Inflammatory macrophage treated with lipopolysaccharide for 4 hours (primary cell): ENCODE results near the gene RAMP1.

Experiments
- DNase-seq: peaks from one replicate; pipeline ENCODE4 v3.0.0-alpha.2; 2020

RAMP1 gene

DNA sequence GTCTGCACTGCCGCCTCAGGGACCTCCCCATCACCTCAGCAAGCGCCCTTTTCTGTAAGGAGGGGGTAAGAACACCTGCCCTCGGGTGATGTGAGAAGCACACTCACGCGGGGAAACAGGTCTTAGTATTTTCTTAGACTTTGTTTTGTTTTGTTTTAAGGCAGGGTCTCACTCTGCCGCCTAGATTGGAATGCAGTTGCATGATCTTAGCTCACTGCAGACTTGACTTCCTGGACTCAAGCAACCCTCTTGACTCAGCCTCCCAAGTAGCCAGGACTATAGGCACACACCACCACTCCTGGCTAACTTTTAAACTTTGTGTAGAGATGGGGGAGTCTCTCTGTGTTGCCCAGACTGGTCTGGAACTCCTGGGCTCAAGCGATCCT lies 37.1 kb downstream of the RAMP1 start:
- DNase-seq, result no peak

DNA sequence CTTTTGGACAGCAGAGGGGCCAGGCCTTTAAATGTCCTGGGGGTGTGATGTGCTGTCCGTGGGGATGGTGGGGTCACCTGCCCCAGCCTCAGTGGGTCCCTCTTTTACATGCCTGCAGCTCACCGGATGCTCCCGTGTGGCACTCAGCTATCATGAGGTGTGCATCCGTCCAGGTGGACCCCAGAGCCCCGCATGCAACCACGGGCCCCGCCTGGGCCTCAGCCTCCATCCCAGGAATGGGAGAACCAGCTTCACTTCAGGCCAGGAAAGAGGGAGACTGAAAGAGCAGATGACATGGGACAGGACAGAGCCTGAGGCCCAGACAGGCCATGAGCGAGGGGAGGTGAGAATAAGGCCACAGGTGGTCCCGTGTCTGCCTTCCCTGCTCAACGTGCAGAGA lies 37.5 kb downstream of the RAMP1 start:
- DNase-seq, result no peak

DNA sequence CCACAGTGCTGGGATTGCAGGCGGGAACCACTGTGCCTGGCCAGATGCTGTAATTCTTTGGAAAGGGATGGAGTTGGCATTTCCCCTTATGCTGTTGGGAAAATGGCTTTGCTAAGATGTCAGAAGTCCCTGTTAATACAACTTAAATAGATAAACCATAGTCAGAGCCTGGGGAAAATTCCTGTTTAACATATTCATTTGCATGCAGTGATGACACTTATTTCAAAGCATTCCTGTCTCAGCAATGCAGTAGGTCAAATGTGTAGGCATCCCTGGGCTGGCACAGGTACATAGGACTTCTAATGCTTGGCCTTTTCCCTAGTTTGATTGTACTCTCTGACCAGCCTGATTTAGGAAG lies 38.6 kb downstream of the RAMP1 start:
- peak; percentile 35 for DNase-seq

DNA sequence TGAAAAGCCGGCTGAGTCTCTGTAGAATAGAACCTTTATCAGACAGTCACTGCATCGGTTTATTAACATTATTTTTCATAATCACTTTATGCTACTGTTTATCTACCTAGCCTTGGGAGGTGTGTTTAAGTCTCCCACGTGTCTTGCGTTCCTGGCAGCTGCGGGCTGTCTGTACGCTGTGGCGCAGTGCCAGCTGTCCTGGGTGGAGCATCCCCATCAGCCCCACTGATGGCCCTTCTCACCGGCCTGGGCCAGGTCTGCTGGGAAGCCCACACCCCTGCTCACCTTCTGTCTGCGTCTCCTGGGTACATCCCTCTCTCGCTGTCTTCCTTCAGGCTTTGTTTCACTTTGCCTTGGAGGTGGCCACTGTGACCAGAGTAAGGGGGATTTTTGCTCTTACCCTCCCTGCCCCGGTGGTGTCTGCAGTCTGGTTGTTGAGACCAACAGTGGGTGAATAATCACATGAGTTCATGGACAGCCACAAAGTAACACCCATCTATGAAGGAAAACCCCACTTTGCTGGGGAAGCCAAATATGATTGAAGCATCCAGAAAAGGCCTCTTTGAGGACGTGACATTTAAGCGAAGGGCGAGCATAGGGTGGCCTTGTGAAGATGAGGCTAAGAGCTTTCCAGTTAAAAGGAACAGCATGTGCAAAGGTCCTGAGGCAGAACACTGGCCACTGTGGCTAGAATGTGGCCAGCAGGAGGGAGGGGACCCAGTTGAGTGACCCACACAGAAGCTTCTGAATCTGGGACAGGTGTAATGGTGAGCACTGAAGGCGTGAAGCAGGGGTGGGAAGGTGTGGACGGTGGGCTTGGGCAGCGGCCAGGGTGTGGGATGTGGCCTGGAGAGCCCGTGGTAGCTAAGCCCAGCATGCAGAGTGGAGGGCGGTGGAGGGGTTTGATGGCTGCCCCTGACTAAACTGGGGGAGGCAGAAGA lies 41.7 kb downstream of the RAMP1 start:
- peak; percentile 17 for DNase-seq

DNA sequence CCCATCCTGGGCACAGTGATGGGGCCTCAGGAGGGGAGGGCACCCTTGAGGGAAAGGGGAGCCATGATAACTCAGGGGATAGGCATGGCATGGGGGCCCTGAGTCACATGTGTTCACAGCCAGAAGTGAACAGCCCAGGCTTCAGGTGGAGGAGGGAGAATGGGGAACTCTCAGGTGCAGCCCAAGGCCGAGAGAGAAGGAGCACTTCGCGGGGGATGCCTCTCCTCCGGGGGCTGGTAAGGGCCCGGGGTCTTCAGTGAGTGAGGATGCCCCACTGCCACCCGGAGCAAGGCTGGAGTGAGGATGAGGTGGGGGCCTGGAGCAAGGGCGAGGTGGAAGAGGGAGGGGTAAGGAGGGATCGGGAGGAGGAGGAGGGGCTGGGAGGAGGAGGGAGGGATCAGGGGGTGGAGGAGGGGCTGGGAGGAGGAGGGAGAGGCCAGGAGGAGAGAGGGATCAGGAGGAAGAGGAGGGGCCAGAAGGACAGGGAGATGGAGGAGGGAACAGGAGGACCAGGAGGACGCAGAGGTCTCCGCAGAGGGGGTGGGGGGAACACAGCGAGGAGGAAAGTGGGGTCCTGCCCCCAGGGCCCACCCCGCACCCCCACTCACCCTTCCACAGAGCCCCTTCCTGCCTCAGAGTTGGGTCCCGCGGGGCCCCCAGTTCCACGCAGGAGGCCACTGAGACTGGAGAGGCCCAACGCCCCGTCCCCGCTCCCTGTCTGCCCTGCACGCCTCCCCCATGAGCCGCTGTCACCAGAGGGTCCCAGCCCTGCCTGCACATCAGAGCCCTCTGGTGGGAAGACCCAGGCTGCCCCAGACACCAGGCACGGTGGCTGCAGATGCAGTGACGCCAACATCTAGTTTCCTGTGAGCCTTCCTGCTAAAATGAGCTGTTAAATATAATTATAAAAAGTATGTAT lies 42.8 kb downstream of the RAMP1 start:
- DNase-seq, result no peak

DNA sequence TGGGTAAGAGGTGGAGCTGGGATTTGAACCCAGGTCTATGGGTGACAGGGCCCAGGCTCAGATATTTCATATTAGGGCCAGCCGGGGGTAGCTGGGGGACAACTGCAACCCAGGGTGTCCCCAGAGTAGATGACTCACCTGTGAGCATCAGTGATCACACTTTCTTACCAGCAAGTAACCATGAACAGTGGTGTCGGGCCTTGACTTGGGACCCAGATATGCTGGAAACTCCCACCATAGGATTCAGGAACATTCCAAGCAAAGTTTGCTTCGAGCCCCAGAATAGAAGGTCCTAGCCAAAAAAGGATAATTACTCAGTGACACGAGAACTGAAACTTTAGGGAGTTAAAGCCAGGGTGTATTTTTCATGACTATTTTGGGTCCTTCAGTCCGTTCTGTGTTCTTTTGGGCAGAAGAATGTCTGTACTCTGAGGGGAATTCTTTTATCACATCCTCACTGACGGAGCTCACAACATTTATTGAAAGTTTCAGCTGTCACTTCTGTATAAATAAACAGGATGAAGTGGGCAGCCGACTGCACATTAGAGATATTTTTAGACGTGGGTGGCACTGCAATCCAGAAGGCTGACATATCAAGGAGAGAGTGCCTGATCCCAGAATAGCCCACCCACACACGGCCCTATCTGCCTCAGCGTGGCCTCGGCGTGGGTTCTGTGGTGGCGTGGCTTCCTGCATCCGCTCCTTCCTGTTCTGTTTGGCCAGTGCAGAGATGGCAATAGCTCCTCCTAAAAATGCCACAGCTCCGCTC lies 45.6 kb downstream of the RAMP1 start:
- peak; percentile 83 for DNase-seq

DNA sequence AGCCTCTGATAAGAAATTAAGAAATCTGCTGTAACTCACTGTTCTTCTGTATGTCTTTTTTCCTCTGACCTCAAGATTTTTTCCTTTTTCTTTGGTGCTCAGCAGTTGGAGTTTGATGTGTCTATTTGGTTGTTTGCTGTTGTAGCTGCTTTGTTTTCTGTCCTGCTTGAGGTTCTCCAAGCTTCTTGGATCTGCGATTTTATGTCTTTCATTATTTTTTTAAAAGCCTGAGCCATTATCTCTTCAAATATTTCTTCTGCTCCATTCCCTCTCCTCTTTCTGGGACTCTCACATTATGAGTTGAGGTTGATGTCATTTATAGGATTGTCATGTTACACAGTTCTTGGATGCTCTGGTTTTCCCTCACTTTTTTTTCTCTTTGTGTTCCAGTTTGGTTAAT lies 47.7 kb downstream of the RAMP1 start:
- DNase-seq, result no peak

DNA sequence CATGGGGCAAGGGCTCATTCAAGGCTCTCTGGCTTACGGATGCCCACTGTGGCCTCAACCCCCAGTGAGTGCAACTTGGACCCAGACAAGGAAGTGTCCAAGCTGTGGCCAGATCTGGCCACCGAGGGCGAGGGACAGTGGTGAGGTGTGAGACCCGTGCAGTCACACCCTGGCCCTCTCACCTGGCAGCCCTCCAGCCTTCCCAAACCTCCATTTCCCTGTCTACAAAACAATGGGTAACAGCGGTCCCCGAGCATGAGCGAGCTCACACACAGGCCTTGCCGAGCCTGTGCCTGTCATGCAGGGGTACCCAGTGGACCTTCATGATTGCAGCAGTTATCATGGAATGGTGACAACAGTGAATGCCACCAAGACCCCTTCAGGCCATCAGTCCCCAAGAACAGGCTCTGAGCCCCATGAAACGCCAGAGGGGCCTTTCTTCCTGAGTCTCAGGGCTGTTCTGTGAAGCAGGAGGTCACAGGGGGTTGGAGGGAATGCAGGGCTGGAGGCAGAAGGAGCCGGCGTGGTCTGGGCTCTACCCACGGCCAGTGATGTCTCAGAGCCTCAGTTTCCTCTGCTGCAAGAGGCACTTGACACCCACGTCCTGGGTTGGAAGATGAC lies 49.8 kb downstream of the RAMP1 start:
- no peak for DNase-seq

DNA sequence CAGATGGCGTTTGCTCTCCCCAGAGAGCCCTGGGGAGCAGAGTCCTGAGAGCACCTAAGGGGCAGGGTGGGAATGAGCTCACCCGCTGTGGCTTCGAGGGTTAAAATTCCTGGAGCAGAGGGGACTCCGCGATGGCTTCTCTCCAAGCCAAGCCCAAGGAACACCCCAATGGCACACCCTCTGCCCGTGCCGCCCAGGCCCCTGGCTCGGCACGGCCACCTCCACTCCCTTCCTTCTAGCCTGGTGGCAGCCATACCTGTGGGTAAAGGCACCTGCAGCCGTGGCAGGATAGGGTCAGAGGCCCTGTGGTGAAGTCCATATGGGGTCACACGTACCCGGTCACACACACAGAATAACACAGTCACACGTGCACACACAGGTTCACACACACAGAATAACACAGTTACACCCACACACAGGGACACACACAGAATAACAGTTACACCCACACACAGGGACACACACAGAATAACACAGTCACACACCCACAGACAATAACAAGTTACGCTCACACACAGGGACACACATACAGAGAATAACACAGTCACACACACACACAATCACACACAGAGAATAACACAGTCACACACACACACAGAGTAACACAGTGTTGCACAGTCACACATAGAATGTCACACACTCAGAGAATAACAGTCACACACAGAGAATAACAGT lies 50.5 kb downstream of the RAMP1 start:
- DNase-seq, result no peak

DNA sequence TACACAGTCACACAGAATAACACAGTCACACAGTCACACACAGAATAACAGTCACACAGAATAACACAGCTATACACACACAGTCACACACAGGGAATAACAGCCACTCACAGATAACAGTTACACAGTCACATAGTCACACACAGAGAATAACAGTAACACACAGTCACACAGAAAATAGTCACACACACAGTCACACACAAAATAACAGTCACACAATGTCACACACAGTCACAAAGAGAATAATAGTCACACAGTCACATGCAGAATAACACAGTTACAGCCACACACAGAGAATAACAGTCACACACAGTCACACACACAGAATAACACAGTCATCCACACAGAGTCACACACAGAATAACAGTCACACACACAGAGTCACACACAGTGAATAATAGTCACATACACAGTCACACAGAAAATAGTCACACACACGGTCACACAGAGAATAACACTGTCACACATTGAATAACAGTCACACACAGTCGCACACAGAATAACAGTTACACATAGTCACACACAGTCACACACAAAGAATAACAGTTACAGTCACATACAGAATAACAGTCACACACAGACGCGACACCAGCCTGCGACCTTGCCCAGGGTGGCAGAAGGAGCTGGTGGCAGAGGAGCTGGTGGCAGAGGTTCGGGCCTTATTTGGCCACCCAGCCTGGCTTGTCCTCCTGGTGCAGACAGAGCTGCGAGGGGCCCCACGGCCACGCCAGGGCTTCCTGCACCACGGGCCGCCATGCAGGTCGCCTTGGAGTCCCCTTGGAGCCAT lies 51.3 kb downstream of the RAMP1 start:
- no peak for DNase-seq

DNA sequence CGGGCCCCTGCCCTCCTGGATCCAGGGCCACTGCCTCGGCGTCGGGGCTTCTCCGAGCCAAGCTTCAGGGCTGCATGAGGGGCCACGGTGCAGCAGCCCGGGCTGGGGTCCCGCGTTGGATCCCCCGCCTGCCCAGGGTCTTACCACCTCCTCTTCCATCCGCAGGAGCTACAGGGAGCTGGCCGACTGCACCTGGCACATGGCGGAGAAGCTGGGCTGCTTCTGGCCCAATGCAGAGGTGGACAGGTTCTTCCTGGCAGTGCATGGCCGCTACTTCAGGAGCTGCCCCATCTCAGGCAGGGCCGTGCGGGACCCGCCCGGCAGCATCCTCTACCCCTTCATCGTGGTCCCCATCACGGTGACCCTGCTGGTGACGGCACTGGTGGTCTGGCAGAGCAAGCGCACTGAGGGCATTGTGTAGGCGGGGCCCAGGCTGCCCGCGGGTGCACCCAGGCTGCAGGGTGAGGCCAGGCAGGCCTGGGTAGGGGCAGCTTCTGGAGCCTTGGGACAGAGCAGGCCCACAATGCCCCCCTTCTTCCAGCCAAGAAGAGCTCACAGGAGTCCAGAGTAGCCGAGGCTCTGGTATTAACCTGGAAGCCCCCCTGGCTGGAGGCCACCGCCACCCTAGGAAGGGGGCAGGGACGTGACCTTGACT lies 52.1 kb downstream of the RAMP1 start:
- no peak for DNase-seq

DNA sequence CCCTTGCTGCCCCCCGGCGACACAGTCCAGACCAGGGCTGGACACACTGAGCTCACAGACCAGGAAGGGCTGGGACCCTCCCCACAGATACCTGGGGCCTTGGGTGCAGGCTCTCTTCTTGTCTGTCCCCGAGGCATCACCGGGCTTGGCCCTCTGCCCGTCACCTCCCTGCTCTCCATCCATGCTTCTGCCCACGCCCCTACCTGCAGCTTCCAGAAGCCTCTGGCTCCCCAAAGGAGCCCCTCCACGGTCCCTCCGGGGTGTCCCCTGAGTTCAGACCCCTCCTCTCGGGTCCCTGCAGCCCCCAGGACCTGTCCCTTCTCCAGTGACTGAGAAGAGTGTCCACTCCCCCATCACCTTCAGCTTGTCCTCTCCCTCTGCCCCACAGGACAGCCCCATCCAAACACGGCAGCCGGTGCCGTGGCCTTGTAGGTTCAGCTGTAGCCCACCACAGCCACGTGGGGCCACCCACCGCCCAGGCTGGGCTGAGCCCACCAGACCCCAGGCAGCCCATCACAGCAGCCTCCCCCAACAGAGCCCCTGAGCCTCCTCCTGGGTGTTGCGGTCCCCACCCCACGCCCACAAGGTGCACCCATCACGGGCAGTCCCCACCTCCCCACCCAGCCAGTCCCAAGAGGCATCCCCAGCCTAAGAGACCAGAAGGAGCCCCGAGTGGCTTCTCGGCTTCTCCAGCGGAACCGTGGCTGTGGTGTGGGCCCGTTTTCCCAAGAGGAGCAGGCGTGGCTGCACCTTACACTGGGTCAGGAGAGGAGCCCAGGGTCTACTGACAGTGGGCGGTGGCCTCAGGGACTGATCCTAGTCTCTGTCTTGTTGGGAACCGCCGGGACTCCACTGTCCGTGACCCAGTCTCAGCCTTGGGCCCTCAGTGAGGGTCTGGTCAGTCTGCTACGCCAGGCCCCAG lies 53.1 kb downstream of the RAMP1 start:
- no peak for DNase-seq

DNA sequence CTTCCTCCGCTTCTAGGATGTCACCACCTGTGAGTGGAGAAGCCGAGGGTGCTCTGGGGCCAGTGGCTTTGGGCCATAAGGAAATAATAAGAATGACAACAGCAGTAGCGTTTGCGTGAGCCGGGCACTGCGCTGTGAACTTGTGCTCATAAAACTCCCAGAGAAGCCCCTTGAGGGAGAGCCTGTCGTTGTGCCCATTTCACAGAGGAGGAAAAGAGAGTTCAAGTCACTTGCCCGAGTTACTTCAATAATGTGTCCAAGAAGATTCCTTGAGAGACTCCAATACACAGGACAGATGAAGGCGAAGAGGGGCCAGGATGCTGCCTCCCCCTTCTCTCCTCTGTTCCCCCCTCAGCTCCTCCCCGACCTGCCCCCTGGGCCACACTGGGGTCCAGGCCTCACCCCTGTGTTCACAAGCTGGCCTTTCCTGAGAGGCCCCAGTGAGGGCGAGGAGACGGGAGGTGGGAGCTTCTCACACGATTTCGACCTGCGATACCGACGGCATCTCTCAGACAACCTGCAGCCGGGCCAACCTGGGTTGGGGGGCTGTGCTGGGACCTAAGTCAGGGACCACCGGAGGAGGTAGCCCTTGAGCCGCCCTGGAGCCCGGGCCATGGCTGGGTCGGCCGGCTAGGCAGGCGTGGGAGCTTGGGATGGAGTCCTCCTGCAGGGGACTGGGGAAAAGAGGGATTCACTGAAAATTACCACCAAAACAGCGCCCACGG lies 53.9 kb downstream of the RAMP1 start:
- no peak for DNase-seq

DNA sequence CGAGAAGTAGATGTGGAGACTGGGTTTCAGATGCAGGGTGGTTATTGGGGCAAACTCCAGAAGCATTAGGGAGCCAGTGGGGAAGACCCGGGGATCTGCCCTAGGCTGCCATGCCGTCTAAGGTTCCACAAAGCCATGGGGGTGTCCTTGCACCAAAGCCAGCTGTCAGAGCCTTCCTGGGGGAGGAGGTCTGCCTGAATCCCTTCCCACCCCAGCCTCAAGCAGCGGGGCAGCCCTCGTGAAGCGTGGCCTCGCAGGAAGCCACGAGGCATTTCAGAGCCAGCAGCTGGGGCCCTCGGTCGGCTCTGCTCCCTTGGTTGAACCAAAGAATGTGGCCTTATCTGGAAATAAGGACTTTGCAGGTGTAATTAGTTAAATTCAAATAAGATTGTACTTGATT lies 56.2 kb downstream of the RAMP1 start:
- DNase-seq, result no peak

DNA sequence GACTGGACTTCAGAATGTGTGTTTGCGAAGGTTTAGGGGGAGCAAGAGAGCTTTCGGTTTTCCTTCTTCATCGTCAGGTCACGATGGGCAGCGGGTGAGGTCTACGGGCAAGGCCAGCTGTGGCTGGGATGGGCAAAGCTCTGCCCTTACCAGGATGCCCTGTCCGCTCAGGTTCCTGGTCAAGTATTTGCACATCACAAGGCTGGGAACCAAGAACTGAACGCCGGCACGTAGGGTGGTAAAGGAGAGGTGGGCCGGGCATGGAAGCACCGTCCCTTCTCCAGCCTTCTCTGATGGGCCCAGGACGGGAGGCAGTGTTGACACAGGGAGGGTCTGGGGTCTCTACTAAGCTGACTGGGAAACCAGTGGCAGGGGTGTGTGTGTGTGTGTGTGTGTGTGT lies 56.9 kb downstream of the RAMP1 start:
- DNase-seq, result no peak

DNA sequence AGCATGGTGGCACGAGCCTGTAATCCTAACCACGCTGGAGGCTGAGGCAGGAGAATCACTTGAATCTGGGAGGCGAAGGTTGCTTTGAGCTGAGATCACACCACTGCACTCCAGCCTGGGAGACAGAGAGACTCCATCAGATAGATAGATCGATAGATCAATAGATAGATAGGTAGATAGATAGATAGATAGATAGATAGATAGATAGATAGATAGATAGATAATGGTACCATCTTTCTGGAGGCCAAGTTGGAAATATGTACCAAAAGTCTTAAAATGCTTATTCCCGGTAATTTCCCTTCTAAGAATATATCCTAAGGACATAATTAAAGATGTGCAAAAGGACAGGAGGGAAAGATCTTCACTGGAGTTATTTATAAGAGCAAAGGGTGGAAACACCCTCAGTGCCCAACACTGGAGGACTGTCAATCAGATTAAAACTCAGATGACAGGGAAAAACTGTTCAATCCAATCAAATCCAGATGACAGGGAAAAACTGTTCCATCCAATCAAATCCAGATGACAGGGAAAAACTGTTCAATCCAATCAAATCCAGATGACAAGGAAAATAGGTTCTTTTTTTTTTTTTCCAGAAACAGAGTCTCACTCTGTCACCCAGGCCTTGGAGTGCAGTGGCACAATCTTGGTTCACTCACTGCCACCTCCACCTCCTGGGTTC lies 58.4 kb downstream of the RAMP1 start:
- DNase-seq, result no peak

DNA sequence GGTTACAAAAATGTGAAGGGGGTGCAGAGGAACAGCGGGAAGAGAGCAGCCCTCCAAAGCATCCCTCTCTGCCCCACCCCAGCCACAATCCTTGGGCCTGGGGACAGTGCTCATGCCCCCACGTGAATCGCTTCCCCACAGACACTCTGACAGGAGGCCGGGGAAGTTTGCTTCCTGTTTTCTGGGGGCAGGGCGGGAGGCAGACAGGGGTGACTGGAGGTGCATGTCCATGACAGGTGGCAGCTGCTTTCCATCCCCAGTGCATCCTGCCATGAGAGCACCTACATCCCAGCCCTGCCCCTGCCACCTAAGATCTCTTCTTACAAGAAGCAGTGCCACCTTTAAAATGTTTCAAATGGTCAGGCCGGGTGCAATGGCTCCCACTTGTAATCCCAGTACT lies 60.2 kb downstream of the RAMP1 start:
- DNase-seq, result peak; percentile 38

DNA sequence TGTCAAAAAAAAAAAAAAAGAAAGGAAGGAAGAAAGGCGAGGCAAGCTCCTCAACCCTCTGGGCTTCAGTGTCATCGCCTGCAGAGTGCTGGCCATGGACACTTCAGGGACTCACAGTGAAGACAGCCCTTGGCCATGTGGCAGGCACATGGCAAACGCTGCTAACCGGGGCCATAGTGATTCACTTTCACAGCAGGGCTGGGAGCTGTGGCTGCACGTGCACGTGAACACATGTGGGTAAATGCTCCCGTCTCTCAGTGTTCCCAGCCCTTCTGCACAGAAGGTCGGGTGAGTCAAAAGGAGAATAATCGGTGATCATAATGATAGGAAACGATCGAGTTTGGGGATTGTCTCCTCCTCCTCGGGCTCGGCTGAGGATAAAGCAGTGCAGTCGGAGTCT lies 61.2 kb downstream of the RAMP1 start:
- DNase-seq, result no peak
